ENCODE results near the gene ZNF570. TPM values are rescaled to one million over a fixed set of nuclear protein-coding genes. Genes with fewer than 3 reads are reported as not detected.

ZNF570 gene
- 4.1 and 11.6 TPM in 2 replicates for total RNA-seq (2014; rRNA removed; shearing (Covaris generic))

- peak; percentile 48 for DNase-seq (ENCODE audit: low spot score)
These were observed at the start of gene ZNF570 for GRCh38 chr19:37468961-37469777. Gene ZNF570 (plus strand): TSS chr19:37469356. CDS start chr19:37470355, 999 bp downstream.

DNA sequence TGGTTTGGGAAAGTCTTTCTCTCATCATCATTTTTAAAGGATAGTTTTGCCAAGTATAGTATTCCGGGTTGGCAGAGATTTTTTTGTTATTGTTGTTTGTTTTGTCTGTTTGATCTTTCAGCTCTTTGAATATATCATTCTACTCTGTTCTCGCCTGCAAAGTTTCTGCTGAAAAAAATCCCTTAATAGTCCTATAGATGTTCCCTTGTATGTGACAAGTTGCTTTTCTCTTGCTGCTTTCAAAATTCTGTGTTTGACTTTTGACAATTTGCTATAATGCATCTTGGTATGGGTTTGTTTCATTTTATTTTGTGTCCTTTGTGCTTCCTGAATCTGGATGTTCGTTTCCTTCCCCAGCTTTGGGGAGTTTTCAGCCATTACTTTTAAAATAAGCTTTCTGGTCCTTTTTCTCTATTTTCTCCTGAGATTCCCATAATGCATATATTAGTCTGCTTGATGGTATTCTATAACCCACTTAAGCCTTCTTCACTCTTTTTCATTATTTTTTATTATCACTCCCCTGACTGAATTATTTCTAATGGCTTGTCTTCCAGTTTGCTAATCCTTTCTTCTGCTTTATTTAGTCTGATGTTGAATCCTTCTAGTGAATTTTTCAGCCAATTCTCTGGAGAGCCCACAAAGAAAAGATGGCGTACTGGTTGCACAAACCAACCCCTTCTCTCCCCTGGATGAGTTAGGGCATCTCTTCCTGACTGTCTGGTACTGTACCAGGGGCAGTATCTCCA is 16.5 kb upstream of the ZNF570 start:
- no peak for DNase-seq (ENCODE audit: low spot score)

- DNase-seq (ENCODE audit: low spot score): no peak
These were observed 2.8 kb upstream of the ZNF570 start for GRCh38 chr19:37466277-37466797.

GRCh38 chr19:37466798-37467607 is 2.2 kb upstream of the ZNF570 start, which contains the start of gene ZNF569:
Gene ZNF569 (minus strand): TSS chr19:37467444. CDS start chr19:37444921, 22,523 bp downstream.
- DNase-seq (ENCODE audit: low spot score): peak; percentile 94

GRCh38 chr19:37467608-37468090 is 1.5 kb upstream of the ZNF570 start:
- DNase-seq (ENCODE audit: low spot score): no peak

GRCh38 chr19:37470216-37470615 is 1.1 kb downstream of the ZNF570 start:
- DNase-seq (ENCODE audit: low spot score): no peak

DNA sequence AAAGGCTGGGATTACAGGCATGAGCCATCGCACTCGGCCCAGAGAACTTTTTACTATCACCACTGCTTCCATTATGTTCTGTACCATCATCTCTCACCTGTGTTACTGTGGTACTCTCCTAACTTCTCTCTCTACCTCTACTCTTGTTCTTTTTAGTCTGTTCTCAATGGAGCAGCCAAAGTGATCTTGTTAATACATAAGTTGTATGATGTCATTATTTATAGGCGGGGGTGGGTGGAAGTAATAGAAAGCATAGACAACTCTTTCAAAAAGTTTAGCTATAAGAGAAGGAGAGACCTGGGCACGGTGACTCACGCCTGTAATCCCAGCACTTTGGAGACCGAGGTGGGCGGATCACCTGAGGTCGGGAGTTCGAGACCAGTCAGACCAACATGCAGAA is 3.0 kb downstream of the ZNF570 start:
- no peak for DNase-seq (ENCODE audit: low spot score)

DNA sequence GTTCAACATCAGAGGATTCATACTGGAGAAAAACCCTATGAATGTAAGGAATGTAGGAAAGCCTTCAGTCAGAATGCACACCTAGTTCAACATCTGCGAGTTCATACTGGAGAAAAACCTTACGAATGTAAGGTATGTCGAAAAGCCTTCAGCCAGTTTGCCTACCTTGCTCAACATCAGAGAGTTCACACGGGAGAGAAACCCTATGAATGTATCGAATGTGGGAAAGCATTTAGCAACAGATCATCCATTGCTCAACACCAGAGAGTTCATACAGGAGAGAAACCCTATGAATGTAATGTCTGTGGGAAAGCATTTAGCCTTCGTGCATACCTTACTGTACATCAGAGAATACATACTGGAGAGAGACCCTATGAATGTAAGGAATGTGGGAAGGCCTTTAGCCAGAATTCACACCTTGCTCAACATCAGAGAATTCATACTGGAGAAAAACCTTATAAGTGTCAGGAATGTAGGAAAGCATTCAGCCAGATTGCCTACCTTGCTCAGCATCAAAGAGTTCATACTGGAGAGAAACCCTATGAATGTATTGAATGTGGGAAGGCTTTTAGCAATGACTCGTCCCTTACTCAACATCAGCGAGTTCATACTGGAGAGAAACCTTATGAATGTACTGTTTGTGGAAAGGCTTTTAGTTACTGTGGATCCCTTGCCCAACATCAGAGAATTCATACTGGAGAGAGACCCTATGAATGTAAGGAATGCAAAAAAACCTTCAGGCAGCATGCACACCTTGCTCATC is 15.4 kb downstream of the ZNF570 start:
- DNase-seq (ENCODE audit: low spot score): no peak

GRCh38 chr19:37492213-37492612 is 23.1 kb downstream of the ZNF570 start:
- DNase-seq (ENCODE audit: low spot score): no peak

GRCh38 chr19:37505958-37506386 is 36.8 kb downstream of the ZNF570 start:
- no peak for DNase-seq (ENCODE audit: low spot score)

DNA sequence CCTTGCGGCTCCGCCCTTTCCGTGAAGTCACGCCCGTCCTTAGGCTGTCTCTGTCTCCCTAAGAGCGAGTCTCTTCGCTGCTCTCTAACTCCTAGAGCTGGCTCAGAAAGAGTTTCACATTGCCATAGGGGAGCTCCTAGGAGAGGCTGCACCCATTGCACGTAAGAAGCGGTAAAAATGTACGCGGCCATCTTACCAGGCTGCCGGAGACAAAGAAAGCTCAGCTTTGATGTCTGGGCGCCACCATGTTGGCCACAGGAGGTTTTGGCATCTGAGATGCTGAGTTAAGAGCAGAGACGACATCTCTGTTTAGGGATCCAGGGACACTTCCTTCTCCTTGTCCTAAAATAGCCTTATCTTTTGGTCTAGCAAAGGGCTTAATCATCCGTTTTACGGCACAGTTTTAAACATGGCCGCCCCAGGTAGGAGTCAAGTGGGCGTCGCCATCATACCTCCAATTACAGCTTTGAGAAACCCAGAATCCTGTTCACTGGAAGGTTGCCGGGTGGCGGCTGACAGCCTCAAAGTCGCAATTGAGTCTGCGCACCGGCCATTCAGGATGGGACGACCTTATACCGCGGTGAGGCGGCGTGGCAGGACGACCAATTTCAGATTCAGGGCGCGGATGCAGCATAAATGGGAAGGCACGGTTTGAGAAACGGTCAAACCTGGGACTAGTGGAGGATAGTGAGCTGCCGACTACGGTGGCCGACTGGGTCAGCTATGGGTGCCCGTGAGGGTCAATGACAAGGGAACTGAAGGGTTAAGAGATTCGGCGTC is 37.4 kb downstream of the ZNF570 start, which contains the start of gene ZNF793:
TSS of gene ZNF793 (plus strand) at position 553 of the 780 bp plus-strand sequence. CDS start 16,501 bp downstream, outside the sequence.
- DNase-seq (ENCODE audit: low spot score): peak; percentile 85

DNA sequence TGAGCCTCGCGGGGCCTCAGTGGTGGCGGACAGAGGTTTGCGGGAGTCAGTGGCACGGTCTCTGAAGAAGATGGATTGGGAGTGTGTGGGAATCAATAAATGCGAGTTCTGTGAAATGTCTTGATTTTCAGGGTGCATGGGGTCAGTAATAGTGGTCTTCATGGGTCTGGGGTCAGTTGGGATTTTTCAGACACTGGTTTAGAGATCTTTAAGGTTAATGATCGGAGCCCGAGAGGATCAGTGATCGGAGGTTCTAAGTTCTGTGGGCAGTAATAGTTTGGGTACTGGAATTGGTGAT is 38.0 kb downstream of the ZNF570 start:
- no peak for DNase-seq (ENCODE audit: low spot score)

GRCh38 chr19:37511186-37511585 is 42.0 kb downstream of the ZNF570 start:
- no peak for DNase-seq (ENCODE audit: low spot score)

DNA sequence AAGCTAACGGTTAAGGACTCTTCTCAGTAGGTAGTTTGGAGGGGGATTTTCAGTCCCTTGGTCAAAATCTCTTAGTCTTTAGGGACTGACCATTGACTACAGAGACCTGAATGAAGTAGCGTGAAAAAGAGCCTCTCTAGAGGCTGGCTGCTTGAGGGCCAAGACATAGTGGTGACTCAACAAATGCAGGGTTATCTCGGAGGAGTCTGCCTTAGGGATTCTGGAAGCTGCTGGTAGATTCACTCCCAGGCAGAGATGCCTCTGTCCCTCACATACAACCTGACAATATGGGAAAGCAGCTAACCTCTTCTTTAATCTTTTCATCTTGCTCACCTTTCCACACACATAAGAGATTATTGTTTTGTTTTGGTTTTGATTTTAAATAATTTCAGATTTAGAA is 42.7 kb downstream of the ZNF570 start:
- DNase-seq (ENCODE audit: low spot score): no peak

DNA sequence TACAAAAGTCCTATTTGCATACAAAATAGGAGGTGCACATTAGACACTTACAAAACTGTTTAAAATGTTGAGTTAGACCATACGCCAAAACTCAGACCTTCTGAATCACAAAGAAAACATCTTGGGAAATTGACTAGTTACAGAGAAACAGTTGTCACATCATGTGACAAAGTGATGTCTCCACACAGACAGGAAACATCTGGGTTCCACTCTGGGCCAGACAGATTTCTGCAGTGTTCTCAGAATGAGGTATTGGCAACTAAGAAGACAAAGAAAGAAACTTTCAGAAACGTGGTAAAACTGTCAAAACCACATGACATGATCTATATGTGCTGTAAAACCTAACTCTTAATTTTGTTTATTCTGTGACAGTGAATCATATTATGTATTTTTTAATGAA is 44.2 kb downstream of the ZNF570 start:
- DNase-seq (ENCODE audit: low spot score): no peak

- DNase-seq (ENCODE audit: low spot score): peak; percentile 15
These were observed 50.7 kb downstream of the ZNF570 start for GRCh38 chr19:37519890-37520289.

DNA sequence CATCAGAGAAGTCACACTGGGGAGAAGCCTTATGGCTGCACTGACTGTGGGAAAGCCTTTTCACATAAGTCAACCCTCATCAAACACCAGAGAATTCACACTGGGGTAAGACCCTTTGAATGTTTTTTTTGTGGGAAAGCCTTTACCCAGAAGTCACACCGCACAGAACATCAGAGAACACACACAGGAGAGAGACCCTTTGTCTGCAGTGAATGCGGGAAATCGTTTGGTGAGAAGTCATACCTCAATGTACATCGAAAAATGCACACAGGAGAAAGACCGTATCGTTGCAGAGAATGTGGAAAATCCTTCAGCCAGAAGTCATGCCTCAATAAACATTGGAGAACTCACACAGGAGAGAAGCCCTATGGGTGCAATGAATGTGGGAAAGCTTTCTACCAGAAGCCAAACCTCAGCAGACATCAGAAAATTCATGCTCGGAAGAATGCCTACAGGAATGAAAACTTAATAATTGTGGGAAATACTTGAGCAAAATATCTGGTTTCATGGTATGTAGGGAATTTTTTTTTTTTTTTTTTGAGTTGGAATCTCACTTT is 68.3 kb downstream of the ZNF570 start:
- DNase-seq (ENCODE audit: low spot score): no peak
